Glutamatergic neuron (in vitro differentiated cells): ENCODE measurements around the gene XRRA1. TPM values are rescaled to one million over a fixed set of nuclear protein-coding genes. Genes with fewer than 3 reads are reported as not detected.

Experiments used
- DNase-seq: peaks from one replicate; pipeline ENCODE4 v3.0.0; 2022
- H3K27ac Mint-ChIP-seq: one replicate; pipeline ENCODE4 v1.8.0; 2020; ENCODE audit warnings: mild to moderate bottlenecking, mixed read lengths, inconsistent platforms; ENCODE audit not compliant: unreplicated experiment
- H3K27me3 Mint-ChIP-seq: one replicate; pipeline ENCODE4 v1.8.0; 2020; ENCODE audit warnings: mild to moderate bottlenecking, moderate library complexity, mixed read lengths, inconsistent platforms; ENCODE audit not compliant: unreplicated experiment
- H3K36me3 Mint-ChIP-seq: one replicate; pipeline ENCODE4 v1.8.0; 2020; ENCODE audit warnings: mild to moderate bottlenecking, mixed read lengths, inconsistent platforms; ENCODE audit not compliant: unreplicated experiment
- H3K4me1 Mint-ChIP-seq: one replicate; pipeline ENCODE4 v1.8.0; 2020; ENCODE audit warnings: mild to moderate bottlenecking, low read depth, mixed read lengths, inconsistent platforms; ENCODE audit not compliant: unreplicated experiment
- H3K4me3 Mint-ChIP-seq: one replicate; pipeline ENCODE4 v1.8.0; 2020; ENCODE audit warnings: mild to moderate bottlenecking, mixed read lengths, inconsistent platforms; ENCODE audit not compliant: unreplicated experiment
- H3K9me3 Mint-ChIP-seq: one replicate; pipeline ENCODE4 v1.8.0; 2020; ENCODE audit warnings: mild to moderate bottlenecking, moderate library complexity, mixed read lengths, inconsistent platforms; ENCODE audit not compliant: unreplicated experiment
- CTCF ChIP-seq: fragments of 200-600 bp; sonication (generic); IDR thresholded peaks from one replicate; pipeline ENCODE4 v1.5.0; 2021; ENCODE audit not compliant: partially characterized antibody, unreplicated experiment
- total RNA-seq: library from RNA; stranded (reverse); fragmentation: NEBNext Ultra II Directional; extraction: Animal tissue kit (Norgen Biotek cat#: 25700); gene quantifications from one replicate; pipeline ENCODE4 v1.2.1, GENCODE V29; 2021; ENCODE audit not compliant: unreplicated experiment

XRRA1 gene
- total RNA-seq, 1 donor from 2014 or later: 8.6 TPM

GRCh38 chr11:74866557-74866956, 82.3 kb downstream of the XRRA1 start:
- H3K27me3 Mint-ChIP-seq: peaks cover 4% of the 10 kb centered on the region
- no peaks in the 10 kb centered on the region for H3K4me1 Mint-ChIP-seq
- H3K9me3 Mint-ChIP-seq: peaks cover 29% of the 10 kb centered on the region
- DNase-seq: no peak
- no peak overlapping the region for H3K4me3 Mint-ChIP-seq
- peaks cover 84% of the 10 kb centered on the region for H3K36me3 Mint-ChIP-seq
- TF ChIP-seq CTCF: no peak
- H3K27ac Mint-ChIP-seq: no peak overlapping the region

GRCh38 chr11:74863410-74863809, 85.5 kb downstream of the XRRA1 start:
- H3K27me3 Mint-ChIP-seq: peaks cover 1% of the 10 kb centered on the region
- H3K4me3 Mint-ChIP-seq: no peak overlapping the region
- H3K27ac Mint-ChIP-seq: no peak overlapping the region
- H3K9me3 Mint-ChIP-seq: peaks cover 20% of the 10 kb centered on the region
- no peaks in the 10 kb centered on the region for H3K4me1 Mint-ChIP-seq
- TF ChIP-seq CTCF: no peak
- no peak for DNase-seq
- peaks cover 57% of the 10 kb centered on the region for H3K36me3 Mint-ChIP-seq

GRCh38 chr11:74860743-74861142, 88.1 kb downstream of the XRRA1 start:
- no peak overlapping the region for H3K4me3 Mint-ChIP-seq
- no peaks in the 10 kb centered on the region for H3K4me1 Mint-ChIP-seq
- H3K27me3 Mint-ChIP-seq: peaks cover 1% of the 10 kb centered on the region
- peaks cover 7% of the 10 kb centered on the region for H3K9me3 Mint-ChIP-seq
- no peak for DNase-seq
- H3K36me3 Mint-ChIP-seq: peaks cover 35% of the 10 kb centered on the region
- no peak overlapping the region for H3K27ac Mint-ChIP-seq
- no peak for TF ChIP-seq CTCF

GRCh38 chr11:74853223-74853622, 95.7 kb downstream of the XRRA1 start:
- Mint-ChIP-seq H3K27me3 (no peaks in the 10 kb centered on the region), H3K4me1 (no peaks in the 10 kb centered on the region), H3K27ac (no peak overlapping the region), H3K9me3 (no peaks in the 10 kb centered on the region), H3K36me3 (peaks cover 4% of the 10 kb centered on the region), H3K4me3 (no peak overlapping the region)
- no peak for TF ChIP-seq CTCF
- no peak for DNase-seq

GRCh38 chr11:74849525-74850391, 99.1 kb downstream of the XRRA1 start:
- Mint-ChIP-seq H3K9me3 (no peaks in the 10 kb centered on the region), H3K36me3 (peaks cover 4% of the 10 kb centered on the region), H3K27ac (no peak overlapping the region), H3K4me1 (no peaks in the 10 kb centered on the region), H3K4me3 (no peak overlapping the region), H3K27me3 (peaks cover 2% of the 10 kb centered on the region)
- TF ChIP-seq CTCF: no peak
- DNase-seq: no peak
